NB4 (cell line): ENCODE data around the gene CSF2.

Experiments used
- DNase-seq: peaks from one replicate; pipeline ENCODE4 v3.0.0; 2010; ENCODE audit warnings: low read depth
- H3K4me3 ChIP-seq: one replicate; pipeline ENCODE4 v1.5.1; 2011; ENCODE audit warnings: mild to moderate bottlenecking, low read depth, low read length, moderate library complexity
- MAX ChIP-seq: IDR thresholded peaks from 2 replicates; pipeline ENCODE4 v1.6.1; 2011; ENCODE audit warnings: low read depth, low read length
- MYC ChIP-seq: IDR thresholded peaks from 2 replicates; pipeline ENCODE4 v1.6.1; 2011; ENCODE audit warnings: low read depth, low read length
- POLR2A ChIP-seq: IDR thresholded peaks from 2 replicates; pipeline ENCODE4 v1.6.1; 2011; ENCODE audit warnings: mild to moderate bottlenecking; ENCODE audit not compliant: insufficient read length; ENCODE audit errors: extremely low read depth
- TF ChIP-seq, protein P1 (sequence below): IDR thresholded peaks from one replicate; pipeline ENCODE4 v1.5.1; 2012; ENCODE audit warnings: low read depth, low read length

Gene CSF2

DNA sequence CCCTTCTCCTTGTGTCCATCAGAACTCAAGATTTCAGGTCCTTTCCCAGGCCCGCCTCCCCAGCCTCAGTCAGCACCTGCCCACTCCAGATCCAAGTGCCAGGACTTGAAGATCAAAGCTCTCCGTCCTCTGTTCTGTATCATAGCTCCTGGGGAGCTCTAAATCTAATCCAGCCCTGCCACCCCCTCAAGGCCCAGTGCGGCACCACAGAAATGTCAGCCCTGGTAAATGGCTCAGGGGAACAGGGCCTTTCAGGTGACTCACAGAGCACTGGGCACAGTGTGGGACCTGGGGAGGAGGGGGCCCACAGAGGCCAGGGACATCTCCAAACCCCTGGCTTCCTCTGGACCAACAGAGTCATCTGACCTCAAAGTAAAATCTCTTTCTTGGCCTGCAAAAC, 6.0 kb downstream of the CSF2 start:
- no peak overlapping the region for H3K4me3 ChIP-seq
- TF ChIP-seq, protein P1, sequence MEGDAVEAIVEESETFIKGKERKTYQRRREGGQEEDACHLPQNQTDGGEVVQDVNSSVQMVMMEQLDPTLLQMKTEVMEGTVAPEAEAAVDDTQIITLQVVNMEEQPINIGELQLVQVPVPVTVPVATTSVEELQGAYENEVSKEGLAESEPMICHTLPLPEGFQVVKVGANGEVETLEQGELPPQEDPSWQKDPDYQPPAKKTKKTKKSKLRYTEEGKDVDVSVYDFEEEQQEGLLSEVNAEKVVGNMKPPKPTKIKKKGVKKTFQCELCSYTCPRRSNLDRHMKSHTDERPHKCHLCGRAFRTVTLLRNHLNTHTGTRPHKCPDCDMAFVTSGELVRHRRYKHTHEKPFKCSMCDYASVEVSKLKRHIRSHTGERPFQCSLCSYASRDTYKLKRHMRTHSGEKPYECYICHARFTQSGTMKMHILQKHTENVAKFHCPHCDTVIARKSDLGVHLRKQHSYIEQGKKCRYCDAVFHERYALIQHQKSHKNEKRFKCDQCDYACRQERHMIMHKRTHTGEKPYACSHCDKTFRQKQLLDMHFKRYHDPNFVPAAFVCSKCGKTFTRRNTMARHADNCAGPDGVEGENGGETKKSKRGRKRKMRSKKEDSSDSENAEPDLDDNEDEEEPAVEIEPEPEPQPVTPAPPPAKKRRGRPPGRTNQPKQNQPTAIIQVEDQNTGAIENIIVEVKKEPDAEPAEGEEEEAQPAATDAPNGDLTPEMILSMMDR: no peak
- TF ChIP-seq MYC: no peak
- no peak for TF ChIP-seq POLR2A
- no peak for TF ChIP-seq MAX
- no peak for DNase-seq

GRCh38 chr5:132080595-132080994, 7.0 kb downstream of the CSF2 start:
- DNase-seq: no peak
- TF ChIP-seq, protein P1: no peak
- no peak for TF ChIP-seq MYC
- no peak for TF ChIP-seq POLR2A
- TF ChIP-seq MAX: no peak
- H3K4me3 ChIP-seq: no peak overlapping the region

DNA sequence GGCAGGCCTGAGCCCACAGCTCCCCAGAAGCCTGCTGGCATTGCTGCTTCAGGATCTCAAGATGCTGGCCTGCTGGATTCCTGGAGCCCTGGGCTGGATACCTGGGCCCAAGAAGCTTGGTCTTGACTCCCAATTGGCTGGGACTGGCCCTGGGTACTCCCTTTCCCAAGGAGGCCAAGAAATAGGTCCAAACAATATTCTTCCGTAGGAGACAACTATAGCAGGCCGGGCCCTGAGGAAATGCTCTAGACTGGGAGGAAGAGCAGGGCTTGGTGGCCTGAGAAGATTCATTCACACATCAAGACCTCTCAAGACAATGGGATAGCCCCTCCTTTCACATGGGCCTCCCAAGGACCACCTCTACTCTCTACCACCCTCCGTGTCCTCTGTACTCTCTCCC, 7.9 kb downstream of the CSF2 start:
- no peak overlapping the region for H3K4me3 ChIP-seq
- no peak for TF ChIP-seq POLR2A
- no peak for TF ChIP-seq MYC
- no peak for TF ChIP-seq MAX
- TF ChIP-seq, protein P1: no peak
- no peak for DNase-seq

- TF ChIP-seq MAX (no peak), MYC (no peak), POLR2A (no peak)
- TF ChIP-seq, protein P1: no peak
- DNase-seq: no peak
- H3K4me3 ChIP-seq: no peak overlapping the region
Observed at GRCh38 chr5:132082329-132083023, 8.9 kb downstream of the CSF2 start.

DNA sequence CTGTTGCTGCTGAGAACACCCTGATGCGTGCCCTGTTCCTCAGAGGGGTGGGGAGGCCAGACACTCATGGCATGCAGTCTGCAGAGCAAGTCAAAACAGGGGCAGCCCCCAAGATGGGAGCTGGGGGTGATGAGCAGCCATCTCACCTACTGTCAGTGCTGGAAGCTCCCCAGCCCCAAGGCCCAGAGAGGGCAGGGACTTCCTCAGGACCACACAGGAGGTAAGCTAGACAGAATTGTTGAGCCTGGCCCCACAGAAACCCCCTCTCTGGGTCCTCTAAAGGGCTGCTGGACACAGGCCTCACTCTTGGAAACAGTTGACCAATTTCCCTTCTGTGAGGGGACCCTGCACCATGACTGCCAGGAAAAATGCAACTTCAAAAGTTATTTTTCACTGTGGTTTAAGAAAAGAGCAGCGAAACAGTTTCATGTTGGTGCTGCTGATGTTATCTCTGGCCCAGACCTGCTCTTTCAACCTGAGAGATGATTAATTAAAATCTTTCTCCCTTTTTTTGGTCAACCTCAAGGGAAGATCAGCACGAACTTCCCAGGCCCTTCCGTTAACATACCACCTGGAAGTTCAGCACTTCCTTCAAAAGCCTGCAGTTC, 9.6 kb downstream of the CSF2 start:
- DNase-seq: no peak
- no peak overlapping the region for H3K4me3 ChIP-seq
- TF ChIP-seq, protein P1: no peak
- TF ChIP-seq MYC: no peak
- no peak for TF ChIP-seq MAX
- TF ChIP-seq POLR2A: no peak
